Posterior vena cava (tissue), 2 donors: Measurements from ENCODE around the gene NOG. TPM values are rescaled to one million over a fixed set of nuclear protein-coding genes. Genes with fewer than 3 reads are reported as not detected.

Experiments used
- DNase-seq: peaks from one replicate; pipeline ENCODE4 v3.0.0-alpha.2; 2020; ENCODE audit warnings: low spot score
- intact Hi-C, 2 donors: fragments of 100-400 bp; cut with DNase I; formaldehyde crosslinking; loops; one replicate each; pipeline versions ENCODE4 v1.14.1 to v1.14.2; 2022 to 2023
- total RNA-seq, 2 donors: library from RNA; stranded (reverse); fragmentation: NEBNext Ultra II Directional; extraction: Animal tissue kit (Norgen Biotek cat#: 25700); gene quantifications; one replicate each; pipeline ENCODE4 v1.2.1, GENCODE V29; 2021
- donor health status: DM: yes; HTN: yes; CAD: no.
- donor health status: DM: yes; HTN: yes; CAD: no.

NOG gene
- total RNA-seq, 2 donors from 2014 or later = 1.3 to 2.4 TPM

DNA sequence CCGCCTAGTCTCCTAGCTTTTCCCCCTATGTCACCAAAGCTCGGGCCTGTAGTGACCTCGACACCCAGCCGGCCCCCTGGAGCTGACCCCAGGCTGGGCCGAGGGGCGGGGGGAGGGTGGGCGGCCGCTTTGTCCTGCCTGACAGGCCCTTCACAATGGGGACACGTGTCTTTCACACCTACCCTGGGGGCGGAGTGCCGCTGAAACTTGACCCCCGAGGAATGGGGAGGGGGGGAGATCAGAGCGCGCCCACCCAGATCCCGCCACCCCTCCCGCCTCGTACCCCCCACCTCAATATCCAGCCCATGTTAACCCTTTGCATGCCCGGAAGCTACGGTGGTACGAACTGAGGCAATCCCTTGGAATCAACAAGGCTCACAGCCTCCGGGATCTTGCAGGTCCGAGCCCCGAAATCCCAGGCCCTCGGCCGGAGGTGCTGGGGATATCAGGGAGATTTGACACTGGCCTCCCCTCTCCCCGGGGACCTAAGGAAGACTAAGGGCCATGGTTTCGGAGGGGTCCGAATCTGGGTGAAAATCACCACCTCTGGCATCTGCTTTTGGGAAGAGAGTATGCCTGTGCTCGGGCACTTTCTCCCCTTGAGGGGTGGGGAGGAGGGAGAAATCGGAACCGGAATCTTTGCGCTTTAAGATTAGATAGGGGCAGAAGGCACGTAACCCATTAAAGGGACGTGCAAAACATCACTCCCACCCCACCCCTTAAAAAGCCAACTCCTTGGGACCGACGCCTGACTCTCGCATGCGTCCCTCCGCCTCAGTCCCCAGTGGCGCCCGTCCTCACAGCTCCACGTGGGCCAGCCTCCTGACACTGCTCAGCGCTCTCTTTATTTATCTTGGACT is 2.6 kb downstream of the NOG start:
- no peak for DNase-seq
- intact Hi-C loops = loop anchor here in 1 of 2 donors (1.0 kb wide), 1 partner anchor 117 kb away; no protein-coding TSS in a partner anchor

DNA sequence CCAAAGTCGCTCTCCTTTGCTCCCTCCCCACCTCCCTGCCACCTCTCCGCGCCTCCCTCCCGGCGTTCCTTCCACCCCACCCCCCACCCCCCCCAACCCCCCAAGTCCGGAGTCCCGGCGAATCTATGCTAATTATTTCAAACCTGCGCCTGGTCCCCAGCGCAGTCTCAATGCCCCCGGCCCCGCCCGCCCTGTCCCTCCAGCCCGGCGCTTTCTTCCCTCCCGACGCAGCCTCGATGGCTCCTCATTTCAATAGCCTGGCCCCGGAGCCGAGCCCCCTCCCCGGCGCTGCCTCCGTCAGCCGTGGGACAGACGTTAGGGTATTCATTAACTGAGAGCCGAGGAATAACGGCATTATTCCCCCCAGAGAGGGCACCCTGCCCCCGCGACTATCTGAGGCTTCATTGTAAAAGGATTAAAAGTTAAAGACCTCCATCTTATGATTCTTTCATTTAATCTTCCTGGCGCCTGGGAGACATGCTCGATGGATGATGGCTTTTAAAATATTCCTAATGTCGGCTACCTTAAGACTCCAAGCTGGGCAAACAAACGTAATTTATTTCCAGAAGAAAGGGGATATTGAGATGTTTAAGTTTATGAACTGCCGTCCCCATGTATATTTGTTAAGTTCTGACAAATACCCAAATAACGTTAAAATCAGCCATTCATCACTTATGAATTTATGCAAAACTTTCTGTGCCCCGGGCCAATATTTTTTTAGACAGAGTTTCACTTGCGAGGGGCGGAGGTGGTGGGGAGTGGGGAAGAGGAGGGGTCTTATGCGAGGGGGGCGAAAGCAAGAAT is 3.4 kb downstream of the NOG start:
- intact Hi-C loops = no loop called here
- no peak for DNase-seq

DNA sequence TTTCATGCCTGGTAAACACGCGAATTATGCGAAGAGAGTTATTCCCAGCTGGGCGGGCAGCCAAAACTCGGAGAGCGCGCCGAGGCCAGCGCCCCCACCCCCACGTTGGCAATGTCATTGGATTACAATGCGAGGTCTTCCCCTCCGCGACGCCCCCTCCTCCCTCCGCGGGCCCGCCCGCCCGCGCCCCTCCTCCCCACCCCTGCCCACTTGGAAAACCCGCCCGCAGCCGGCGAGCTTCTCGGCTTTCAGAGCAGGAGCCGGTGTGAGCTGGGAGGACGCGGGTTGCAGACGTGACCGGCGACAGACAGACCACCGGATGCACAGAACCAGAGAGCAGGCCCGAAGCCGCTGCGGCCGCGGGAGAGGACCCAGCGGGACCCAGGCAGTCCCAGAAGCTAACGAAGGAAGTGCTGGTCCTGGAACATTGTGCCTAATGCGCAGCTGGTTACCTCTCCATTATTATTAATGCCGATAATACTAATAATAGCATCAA is 4.0 kb downstream of the NOG start:
- intact Hi-C loops = no loop called here
- no peak for DNase-seq

DNA sequence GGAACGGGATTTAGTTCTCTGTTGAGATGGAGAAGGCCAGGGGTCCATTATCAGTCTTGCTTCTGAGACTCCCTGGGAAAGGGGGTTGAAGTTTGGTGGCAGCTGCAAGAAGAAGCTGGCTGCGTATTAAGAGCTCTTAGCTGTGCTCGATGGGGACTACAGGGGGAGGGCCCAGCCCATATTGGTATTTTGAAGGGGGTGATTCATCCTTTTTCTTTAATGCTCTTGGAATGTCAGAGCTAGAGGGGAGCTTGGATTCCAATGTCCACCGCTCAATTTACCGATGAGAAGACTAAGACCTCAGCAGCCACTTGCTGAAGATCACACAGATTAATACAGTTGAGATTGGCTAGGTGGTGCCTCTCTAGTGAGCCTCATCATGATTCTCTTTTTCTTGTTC is 5.0 kb downstream of the NOG start:
- intact Hi-C loops = no loop called here
- DNase-seq = no peak

GRCh38 chr17:56599088-56599487 is 5.6 kb downstream of the NOG start:
- intact Hi-C loops = no loop called here
- DNase-seq = no peak

- intact Hi-C loops = no loop called here
- DNase-seq = no peak
Observed at GRCh38 chr17:56599566-56599965, 6.1 kb downstream of the NOG start.

GRCh38 chr17:56600256-56600655 is 6.8 kb downstream of the NOG start:
- DNase-seq = no peak
- intact Hi-C loops = no loop called here

GRCh38 chr17:56601591-56601990 is 8.1 kb downstream of the NOG start:
- intact Hi-C loops = no loop called here
- DNase-seq = no peak

DNA sequence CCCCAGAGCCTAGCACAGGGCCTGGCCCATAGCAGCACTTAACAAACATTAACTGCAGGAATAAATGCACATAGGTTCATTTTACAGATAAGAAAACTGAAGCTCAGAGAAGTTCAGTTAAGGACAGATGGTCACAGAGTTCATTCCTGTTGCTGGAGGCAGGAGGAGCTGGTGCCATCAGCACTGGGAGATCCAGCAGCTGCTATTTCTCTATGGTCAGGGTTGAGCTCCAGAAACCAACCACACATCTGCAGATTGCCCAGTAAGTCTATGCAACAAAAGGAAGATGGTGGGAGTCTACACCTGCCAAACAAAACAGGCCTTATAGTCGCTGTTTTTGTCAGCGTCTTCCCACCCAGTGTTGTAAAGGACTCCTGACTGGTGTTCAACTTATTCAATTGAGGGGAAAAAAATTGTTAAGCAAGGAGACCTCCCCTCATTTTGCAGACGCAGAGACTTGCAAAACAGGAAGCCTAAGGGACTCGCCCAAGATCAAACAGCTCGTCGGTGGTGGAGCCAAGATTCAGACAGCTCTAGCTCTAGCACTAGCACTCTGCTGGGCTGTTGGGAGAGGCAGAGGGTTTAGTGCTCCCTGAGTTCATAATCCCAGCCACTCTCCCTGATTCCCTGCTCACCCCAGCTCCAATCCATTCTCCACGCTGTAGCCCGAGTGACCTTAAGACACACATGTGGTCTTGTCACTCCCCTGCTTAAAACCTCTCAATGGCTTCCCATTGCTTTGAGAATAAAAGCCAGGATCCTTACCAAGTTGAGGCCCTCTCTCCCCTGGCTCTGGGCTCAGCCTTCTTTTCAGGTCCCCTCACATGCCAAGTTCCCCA is 9.0 kb downstream of the NOG start:
- no peak for DNase-seq
- intact Hi-C loops = no loop called here

- no peak for DNase-seq
- intact Hi-C loops = no loop called here
Observed at GRCh38 chr17:56603486-56604238, 10.2 kb downstream of the NOG start.

DNA sequence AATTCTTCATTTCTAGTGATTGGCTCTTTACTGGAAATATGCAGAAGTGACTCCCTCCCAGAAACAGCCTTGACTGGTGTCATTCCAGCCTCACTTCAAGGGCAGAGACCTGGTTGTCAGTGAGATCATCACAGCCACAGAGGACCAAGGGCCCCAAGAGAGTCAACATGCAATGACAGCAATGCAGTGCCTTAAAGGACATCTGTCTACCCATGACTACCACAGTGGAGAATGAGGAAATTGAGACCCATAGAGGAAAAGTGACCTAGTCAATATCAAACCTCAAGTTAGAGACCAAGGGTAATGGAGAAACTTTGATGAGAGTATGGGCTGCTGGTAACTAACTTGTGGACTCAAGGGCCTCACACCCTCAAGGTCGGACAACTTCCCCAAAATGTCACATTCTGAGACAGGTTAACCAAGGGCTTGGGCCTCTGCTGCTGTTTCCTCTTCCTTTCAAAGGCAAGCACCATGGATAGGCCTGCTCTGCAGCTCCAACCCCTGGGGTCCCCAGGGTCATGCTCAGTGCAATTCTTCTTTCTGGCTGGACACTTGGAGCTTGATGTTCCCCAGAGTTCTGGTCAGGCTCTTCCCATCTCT is 11.3 kb downstream of the NOG start:
- intact Hi-C loops = no loop called here
- no peak for DNase-seq

GRCh38 chr17:56608944-56609343 is 15.4 kb downstream of the NOG start:
- intact Hi-C loops = no loop called here
- DNase-seq = no peak

GRCh38 chr17:56610321-56610720 is 16.8 kb downstream of the NOG start:
- no peak for DNase-seq
- intact Hi-C loops = no loop called here

DNA sequence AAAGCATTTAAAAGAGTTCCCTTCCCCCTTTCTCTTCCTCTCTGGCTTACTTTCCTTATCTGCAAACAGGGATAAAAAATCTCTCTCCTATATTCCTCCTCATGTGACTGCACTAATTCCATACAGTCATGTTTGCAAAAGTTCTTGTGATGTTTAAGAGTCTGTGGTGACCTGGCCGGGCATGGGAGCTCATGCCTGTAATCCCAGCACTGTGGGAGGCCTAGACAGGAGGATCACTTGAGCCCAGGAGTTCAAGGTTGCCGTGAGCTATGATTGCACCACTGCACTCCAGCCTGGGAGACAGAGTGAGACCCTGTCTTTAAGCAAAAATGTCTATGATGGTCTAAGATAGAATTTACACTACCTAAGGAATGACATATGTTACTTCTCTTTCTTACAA is 19.6 kb downstream of the NOG start:
- intact Hi-C loops = no loop called here
- no peak for DNase-seq

DNA sequence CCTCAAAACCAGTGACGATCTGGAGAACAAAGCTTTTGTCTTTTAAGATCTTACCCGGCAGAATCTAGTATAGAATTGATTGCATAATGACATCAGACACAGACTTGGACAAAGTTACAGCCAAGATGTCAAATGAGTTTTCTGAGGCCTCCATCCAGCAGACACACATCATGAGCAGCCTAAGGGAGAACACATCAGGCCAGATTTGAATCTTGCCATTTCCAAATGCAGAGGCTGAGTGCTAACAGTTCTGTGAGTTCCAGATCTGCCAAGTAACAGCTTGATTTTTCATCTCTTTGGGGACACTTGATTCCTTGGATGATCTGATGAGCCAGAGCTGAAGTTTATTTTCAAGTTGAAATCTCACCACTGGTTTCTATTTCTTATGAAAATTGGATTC is 21.0 kb downstream of the NOG start:
- no peak for DNase-seq
- intact Hi-C loops = no loop called here

GRCh38 chr17:56616239-56616638 is 22.7 kb downstream of the NOG start:
- intact Hi-C loops = no loop called here

GRCh38 chr17:56623383-56623782 is 29.9 kb downstream of the NOG start:
- intact Hi-C loops = no loop called here
- DNase-seq = no peak

More at GRCh38 chr17:56616239-56616638, 22.7 kb downstream of the NOG start:
- no peak for DNase-seq

GRCh38 chr17:56624309-56624708 is 30.8 kb downstream of the NOG start:
- intact Hi-C loops = no loop called here
- DNase-seq = no peak
